ENCODE measurements around the gene SET.
"Not testable (repeated sequence)": the region's sequence is repeated elsewhere in the genome, so short reads cannot be mapped to it uniquely, and the experiment has no call there.

SET gene, protein sequence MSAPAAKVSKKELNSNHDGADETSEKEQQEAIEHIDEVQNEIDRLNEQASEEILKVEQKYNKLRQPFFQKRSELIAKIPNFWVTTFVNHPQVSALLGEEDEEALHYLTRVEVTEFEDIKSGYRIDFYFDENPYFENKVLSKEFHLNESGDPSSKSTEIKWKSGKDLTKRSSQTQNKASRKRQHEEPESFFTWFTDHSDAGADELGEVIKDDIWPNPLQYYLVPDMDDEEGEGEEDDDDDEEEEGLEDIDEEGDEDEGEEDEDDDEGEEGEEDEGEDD

DNA sequence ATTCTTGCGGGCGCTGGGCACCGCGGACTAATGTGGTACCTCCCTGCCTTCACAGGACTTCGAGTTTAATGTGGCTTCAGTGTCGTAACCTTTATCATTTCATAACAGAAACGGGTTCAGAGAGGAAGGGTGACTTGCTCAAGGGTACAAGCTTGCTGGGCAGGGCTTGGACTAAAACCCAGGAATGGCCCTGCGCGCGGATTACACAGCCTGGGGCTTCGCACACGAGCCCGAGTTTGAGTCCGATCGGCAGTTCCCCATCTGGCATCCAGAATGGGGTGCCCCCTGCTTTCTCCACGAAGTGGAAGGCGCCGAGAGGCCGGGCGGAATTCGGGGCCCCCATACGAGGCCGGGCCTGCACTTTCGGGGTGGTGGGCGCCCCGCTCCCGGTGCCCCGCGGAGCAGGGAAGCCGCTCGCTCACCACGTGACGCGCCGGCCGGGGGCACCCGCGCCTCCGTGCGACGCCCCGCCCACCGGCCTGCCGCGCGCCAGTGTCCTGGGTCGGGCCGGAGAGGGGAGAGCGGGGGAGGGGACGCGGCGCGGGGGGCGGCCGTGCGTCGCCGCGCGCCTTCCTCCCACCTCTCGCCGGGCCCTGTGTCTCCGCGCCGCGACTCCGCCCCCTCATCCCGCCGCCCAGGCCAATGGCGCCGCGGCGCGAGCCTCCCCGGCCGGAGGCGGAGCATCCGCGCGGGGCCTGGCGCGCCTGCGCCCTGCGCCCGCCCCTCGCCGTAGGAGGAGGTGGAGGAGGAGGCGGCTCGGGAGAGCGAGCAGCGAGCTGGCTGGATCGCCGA, at the start of gene SET:
TSS of gene SET (plus strand) at position 722 of the 792 bp plus-strand sequence. CDS start 361 bp downstream, outside the sequence.
- in situ Hi-C loops (cut with HindIII; ENCODE audit: low pct_ligation_motif_present, low sequenced_read_pairs) = no loop called here
- no peaks in the 10 kb centered on the region for H3K27me3 ChIP-seq (replicated peaks)
- peak within 1 kb of the TSS; percentile 77 for H3K27ac ChIP-seq
- DNase-seq = peak; percentile 75
- H3K36me3 ChIP-seq (replicated peaks) = peaks cover 25% of the 10 kb centered on the region
- TF ChIP-seq, protein P1, sequence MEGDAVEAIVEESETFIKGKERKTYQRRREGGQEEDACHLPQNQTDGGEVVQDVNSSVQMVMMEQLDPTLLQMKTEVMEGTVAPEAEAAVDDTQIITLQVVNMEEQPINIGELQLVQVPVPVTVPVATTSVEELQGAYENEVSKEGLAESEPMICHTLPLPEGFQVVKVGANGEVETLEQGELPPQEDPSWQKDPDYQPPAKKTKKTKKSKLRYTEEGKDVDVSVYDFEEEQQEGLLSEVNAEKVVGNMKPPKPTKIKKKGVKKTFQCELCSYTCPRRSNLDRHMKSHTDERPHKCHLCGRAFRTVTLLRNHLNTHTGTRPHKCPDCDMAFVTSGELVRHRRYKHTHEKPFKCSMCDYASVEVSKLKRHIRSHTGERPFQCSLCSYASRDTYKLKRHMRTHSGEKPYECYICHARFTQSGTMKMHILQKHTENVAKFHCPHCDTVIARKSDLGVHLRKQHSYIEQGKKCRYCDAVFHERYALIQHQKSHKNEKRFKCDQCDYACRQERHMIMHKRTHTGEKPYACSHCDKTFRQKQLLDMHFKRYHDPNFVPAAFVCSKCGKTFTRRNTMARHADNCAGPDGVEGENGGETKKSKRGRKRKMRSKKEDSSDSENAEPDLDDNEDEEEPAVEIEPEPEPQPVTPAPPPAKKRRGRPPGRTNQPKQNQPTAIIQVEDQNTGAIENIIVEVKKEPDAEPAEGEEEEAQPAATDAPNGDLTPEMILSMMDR (IDR thresholded peaks at IDR 0.05; ENCODE audit: low read depth, low read length, missing control alignments) = no peak
- H3K4me3 ChIP-seq (ENCODE audit: low read depth, low read length) = peak within 1 kb of the TSS; percentile 91

DNA sequence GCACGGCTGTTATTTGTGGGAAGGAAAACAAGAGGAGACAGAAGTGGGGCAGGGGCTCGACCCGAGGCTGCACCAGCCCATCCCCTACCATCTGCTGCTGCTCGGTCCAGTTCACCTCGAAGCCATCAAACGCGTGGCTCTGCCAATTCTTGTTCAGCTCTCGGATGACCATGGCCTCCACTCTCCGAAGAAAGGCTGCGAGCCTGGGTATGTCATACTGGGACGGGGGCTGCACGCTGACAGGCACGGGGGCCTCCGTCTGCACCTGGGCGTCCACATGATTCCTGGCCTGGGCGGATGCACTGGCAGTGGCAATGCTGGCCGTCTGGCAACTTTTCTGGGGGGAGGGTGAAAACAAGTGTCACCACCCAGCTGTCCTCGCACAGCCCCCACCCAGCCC, 48.4 kb upstream of the SET start:
- Histone ChIP-seq H3K27ac (no peak overlapping the region), H3K27me3 (replicated peaks) (no peaks in the 10 kb centered on the region), H3K36me3 (replicated peaks) (peaks cover 2% of the 10 kb centered on the region), H3K4me3 (ENCODE audit: low read depth, low read length) (no peak overlapping the region)
- in situ Hi-C loops (cut with HindIII; ENCODE audit: low pct_ligation_motif_present, low sequenced_read_pairs) = no loop called here
- TF ChIP-seq, protein P1 (IDR thresholded peaks at IDR 0.05; ENCODE audit: low read depth, low read length, missing control alignments) = no peak
- DNase-seq = no peak

DNA sequence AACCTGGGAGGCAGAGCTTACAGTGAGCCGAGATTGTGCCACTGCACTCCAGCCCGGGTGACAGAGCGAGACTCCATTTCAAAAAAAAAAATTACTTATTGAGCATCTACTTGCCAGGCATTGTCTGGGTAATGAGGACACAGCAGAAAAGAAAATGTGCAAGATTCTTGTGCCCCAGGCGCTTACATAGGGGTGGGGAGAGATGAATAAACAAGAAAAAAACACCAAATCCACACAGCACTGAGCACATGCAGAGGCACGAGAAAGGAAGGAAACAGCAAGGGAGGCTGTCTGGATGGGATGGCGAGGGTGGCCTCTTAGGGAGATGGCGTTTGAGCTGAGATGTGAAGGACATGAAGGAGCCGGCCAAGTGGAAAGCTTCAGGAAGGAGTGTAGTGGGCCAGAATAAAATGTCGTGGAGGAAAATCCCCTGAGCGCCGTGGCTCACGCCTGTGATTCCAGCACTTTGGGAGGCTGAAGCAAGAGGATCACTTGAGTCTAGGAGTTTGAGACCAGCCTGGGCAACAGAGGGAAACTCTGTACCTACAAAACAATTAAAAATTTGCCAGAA, 46.3 kb upstream of the SET start:
- H3K27ac ChIP-seq = no peak overlapping the region
- TF ChIP-seq, protein P1 (IDR thresholded peaks at IDR 0.05; ENCODE audit: low read depth, low read length, missing control alignments) = no peak
- no peak for DNase-seq
- in situ Hi-C loops (cut with HindIII; ENCODE audit: low pct_ligation_motif_present, low sequenced_read_pairs) = no loop called here
- H3K36me3 ChIP-seq (replicated peaks) = peaks cover 2% of the 10 kb centered on the region
- no peaks in the 10 kb centered on the region for H3K27me3 ChIP-seq (replicated peaks)
- H3K4me3 ChIP-seq (ENCODE audit: low read depth, low read length) = no peak overlapping the region

DNA sequence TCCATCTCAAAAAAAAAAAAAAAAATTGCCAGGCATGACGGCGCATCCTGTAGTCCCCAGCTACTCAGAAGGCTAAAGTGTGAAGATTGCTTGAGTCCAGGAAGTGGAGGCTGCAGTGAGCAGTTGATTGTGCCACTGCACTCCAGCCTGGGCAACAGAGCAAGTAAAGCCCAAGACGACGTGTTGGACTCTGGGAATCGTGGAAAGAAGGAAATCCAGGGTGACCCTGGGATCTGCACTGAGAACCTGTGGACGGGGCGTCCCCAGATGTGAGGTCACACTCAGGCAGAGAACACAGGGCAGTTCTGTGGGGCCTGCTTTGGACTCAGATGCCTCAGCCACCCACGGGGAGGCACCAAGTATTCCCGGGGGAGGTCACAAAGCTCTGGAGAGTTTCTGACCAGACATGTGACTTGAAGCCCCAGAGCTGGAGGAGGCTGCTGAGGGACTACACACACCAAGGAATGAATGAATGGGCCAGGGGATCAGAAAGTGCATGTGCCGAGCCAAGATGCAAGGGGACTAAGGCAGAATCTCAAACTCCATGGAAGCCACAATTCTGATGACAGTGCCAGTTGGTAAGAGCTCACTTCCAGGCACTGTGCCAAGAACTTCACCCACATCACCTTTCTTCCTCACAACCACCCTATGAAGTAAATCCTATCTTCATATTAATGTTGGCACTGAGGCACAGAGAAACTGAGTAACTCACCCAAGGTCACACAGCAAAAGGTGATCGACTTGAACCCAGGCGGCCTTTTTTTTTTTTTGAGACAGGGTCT, 45.3 kb upstream of the SET start:
- Histone ChIP-seq H3K4me3 (ENCODE audit: low read depth, low read length) (no peak overlapping the region), H3K36me3 (replicated peaks) (peaks cover 2% of the 10 kb centered on the region), H3K27ac (no peak overlapping the region), H3K27me3 (replicated peaks) (no peaks in the 10 kb centered on the region)
- in situ Hi-C loops (cut with HindIII; ENCODE audit: low pct_ligation_motif_present, low sequenced_read_pairs) = no loop called here
- no peak for DNase-seq
- TF ChIP-seq, protein P1 (IDR thresholded peaks at IDR 0.05; ENCODE audit: low read depth, low read length, missing control alignments) = no peak

DNA sequence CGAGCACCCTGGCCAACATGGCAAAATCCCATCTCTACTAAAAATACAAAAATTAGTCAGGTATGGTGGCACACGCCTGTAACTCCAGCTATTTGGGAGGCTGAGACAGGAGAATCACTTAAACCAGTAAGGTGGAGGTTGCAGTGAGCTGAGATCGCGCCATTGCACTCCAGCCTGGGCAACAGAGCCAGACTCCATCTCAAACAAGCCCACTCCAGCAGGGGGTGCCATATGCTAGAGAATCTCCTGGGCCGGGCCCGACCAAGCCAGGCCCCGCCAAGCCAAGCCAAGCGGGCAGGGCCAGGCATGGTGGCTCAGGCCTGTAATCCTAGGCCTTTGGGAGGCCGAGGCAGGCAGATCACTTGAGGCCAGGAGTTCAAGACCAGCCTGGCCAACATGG, 40.8 kb upstream of the SET start:
- H3K27ac ChIP-seq; in situ Hi-C loops (cut with HindIII; ENCODE audit: low pct_ligation_motif_present, low sequenced_read_pairs); H3K27me3 ChIP-seq (replicated peaks); H3K36me3 ChIP-seq (replicated peaks); H3K4me3 ChIP-seq (ENCODE audit: low read depth, low read length): not testable (repeated sequence)
- TF ChIP-seq, protein P1 (IDR thresholded peaks at IDR 0.05; ENCODE audit: low read depth, low read length, missing control alignments) = peak; percentile 44
- peak; percentile 11 for DNase-seq

Data from brain microvascular endothelial cell (primary cell).